Measurements from ENCODE around the gene ERG28.

- TF ChIP-seq CTCF (conservative IDR thresholded peaks at IDR 0.05; ENCODE audit: low read length) (no peak), EZH2phosphoT487 (IDR thresholded peaks at IDR 0.05; ENCODE audit: borderline replicate concordance, low read depth, low read length) (no peak)
Measured at GRCh38 chr14:75650253-75651058, 10.2 kb downstream of the ERG28 start.
